PC-3 (cell line): ENCODE data around the gene IRF1. TPM values are rescaled to one million over a fixed set of nuclear protein-coding genes. Genes with fewer than 3 reads are reported as not detected.
A peak's percentile ranks its signal among the peaks of the same experiment; 100 is the strongest.

Source experiments
- ATAC-seq: fragments of 200-7000 bp; cut with Tn5 transposase; 2 replicates; pipeline ENCODE4 v1.9.1; 2020; ENCODE audit warnings: mild to moderate bottlenecking, moderate library complexity
- BruUV-seq: library from RNA; stranded (reverse); fragments of 400-500 nt; replicated peaks from 2 replicates; lab custom pipeline; 2021; lab: Mats Ljungman, UMichigan
- CTCF ChIA-PET: fragments of 300-600 bp; sonication (Branson Sonifier 250); formaldehyde crosslinking; loops from one replicate; lab custom pipeline; 2022; ENCODE audit warnings: antibody characterized with exemption; lab: Charles Lee
- POLR2A ChIA-PET: fragments of 300-600 bp; sonication (Branson Sonifier 250); formaldehyde crosslinking; loops from one replicate; lab custom pipeline; 2022; ENCODE audit warnings: antibody characterized with exemption; ENCODE audit not compliant: unreplicated experiment; lab: Charles Lee
- DNase-seq: peaks from one replicate; pipeline ENCODE4 v3.0.0-alpha.2; 2015
- H2AFZ ChIP-seq: fragments of 300-600 bp; sonication (generic); 2 replicates; pipeline ENCODE4 v1.6.0; 2016; ENCODE audit warnings: antibody characterized with exemption, low read length
- H3F3A ChIP-seq: fragments of 300-600 bp; sonication (generic); one replicate; pipeline ENCODE4 v1.6.0; 2017; ENCODE audit warnings: antibody characterized with exemption, low read length, control low read depth, mild to moderate bottlenecking; ENCODE audit not compliant: unreplicated experiment
- H3K27ac ChIP-seq: fragments of 300-600 bp; sonication (generic); 2 replicates; pipeline ENCODE4 v1.5.1; 2016; ENCODE audit warnings: mild to moderate bottlenecking, low read length
- H3K27me3 ChIP-seq: fragments of 300-600 bp; sonication (generic); 2 replicates; pipeline ENCODE4 v1.6.1; 2016; ENCODE audit warnings: low read length, mixed read lengths
- H3K36me3 ChIP-seq: fragments of 300-600 bp; sonication (generic); 2 replicates; pipeline ENCODE4 v1.6.1; 2016; ENCODE audit warnings: low read depth, mixed run types, low read length, mixed read lengths
- H3K4me1 ChIP-seq: fragments of 300-600 bp; sonication (generic); 2 replicates; pipeline ENCODE4 v1.5.1; 2016; ENCODE audit warnings: low read length; ENCODE audit not compliant: insufficient read depth
- H3K4me2 ChIP-seq: fragments of 300-600 bp; sonication (generic); 2 replicates; pipeline ENCODE4 v1.6.0; 2016; ENCODE audit warnings: low read length
- H3K4me3 ChIP-seq: fragments of 300-600 bp; sonication (generic); 2 replicates; pipeline ENCODE4 v1.5.1; 2016; ENCODE audit warnings: mild to moderate bottlenecking, low read length, mixed read lengths
- H3K79me2 ChIP-seq: fragments of 300-600 bp; sonication (generic); 2 replicates; pipeline ENCODE4 v1.6.1; 2017; ENCODE audit warnings: low read length, mixed read lengths
- H3K9ac ChIP-seq: fragments of 300-600 bp; sonication (generic); 2 replicates; pipeline ENCODE4 v1.6.0; 2016; ENCODE audit warnings: mild to moderate bottlenecking, low read length
- H3K9me2 ChIP-seq: fragments of 300-600 bp; sonication (generic); replicated peaks from 2 replicates; pipeline ENCODE4 v1.6.1; 2016; ENCODE audit warnings: mixed run types, low read length, mixed read lengths
- H3K9me3 ChIP-seq: fragments of 300-600 bp; sonication (generic); 2 replicates; pipeline ENCODE4 v1.6.1; 2016; ENCODE audit warnings: low read length, mixed read lengths
- H4K20me1 ChIP-seq: fragments of 300-600 bp; sonication (generic); 2 replicates; pipeline ENCODE4 v1.6.1; 2016; ENCODE audit warnings: low read length, mixed read lengths
- CTCF ChIP-seq: fragments of 300-600 bp; sonication (generic); conservative IDR thresholded peaks from 2 replicates; pipeline ENCODE4 v1.5.1; 2017; ENCODE audit warnings: antibody characterized with exemption, low read depth, mild to moderate bottlenecking, low read length
- EZH2 ChIP-seq: fragments of 300-600 bp; sonication (generic); IDR thresholded peaks from one replicate; pipeline ENCODE4 v1.6.1; 2017; ENCODE audit warnings: antibody characterized with exemption, mild to moderate bottlenecking, low read length; ENCODE audit not compliant: unreplicated experiment
- EZH2phosphoT487 ChIP-seq: fragments of 300-600 bp; sonication (generic); IDR thresholded peaks from 2 replicates; pipeline ENCODE4 v1.6.1; 2018; ENCODE audit warnings: mild to moderate bottlenecking, antibody characterized with exemption, low read length, borderline replicate concordance
- intact Hi-C: fragments of 100-400 bp; cut with micrococcal nuclease; formaldehyde crosslinking; loops from 2 replicates; pipeline ENCODE4 v1.9.0; 2023
- total RNA-seq: library from RNA; depleted of rRNA; stranded (reverse); fragments of >200 nt; gene quantifications from 2 replicates; pipeline ENCODE4 v1.2.3, GENCODE V29; 2014

The IRF1 gene
- total RNA-seq, 1 experiment from 2014 or later, result 21.1 TPM

DNA sequence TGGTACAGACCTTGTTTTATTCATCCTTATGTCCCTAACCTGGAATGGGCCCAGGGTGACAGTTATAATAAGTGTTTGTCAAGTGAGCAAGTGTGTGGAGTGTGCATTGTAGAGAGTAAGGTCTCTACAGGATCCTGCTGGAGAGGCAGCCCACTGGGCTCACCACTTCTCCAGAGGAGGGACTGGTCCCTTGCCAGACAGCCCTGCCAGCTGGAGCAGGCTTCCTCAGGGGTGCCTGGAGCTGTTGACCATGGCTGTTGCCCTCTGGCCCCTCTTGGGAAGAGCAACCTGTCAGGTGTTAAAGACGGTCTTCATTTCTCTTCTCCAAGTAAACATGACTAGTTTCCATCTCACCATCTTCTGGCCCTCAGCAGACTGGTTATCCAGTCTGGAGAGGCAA, 20.0 kb downstream of the IRF1 start:
- Histone ChIP-seq H3K9me3 (no peaks in the 10 kb centered on the region), H3K36me3 (no peaks in the 10 kb centered on the region), H4K20me1 (no peaks in the 10 kb centered on the region), H2AFZ (no peak overlapping the region), H3K4me3 (no peak overlapping the region), H3K79me2 (no peaks in the 10 kb centered on the region), H3K27ac (no peak overlapping the region), H3K9ac (no peak overlapping the region), H3K4me1 (no peaks in the 10 kb centered on the region; the same call in 1 of the 2 replicates), H3K27me3 (no peaks in the 10 kb centered on the region), H3K4me2 (no peak overlapping the region), H3F3A (no peaks in the 10 kb centered on the region), H3K9me2 (no peaks in the 10 kb centered on the region)
- ChIA-PET CTCF (no interaction called here), POLR2A (no interaction called here)
- TF ChIP-seq EZH2phosphoT487, result no peak
- TF ChIP-seq CTCF, result no peak
- TF ChIP-seq EZH2, result no peak
- intact Hi-C loops, result no loop called here
- no peak for ATAC-seq
- no peak for DNase-seq
- BruUV-seq, result no TSS peak

GRCh38 chr5:132470010-132470392, 20.6 kb downstream of the IRF1 start:
- H3K9ac ChIP-seq, result no peak overlapping the region
- H3K9me2 ChIP-seq, result no peaks in the 10 kb centered on the region
- intact Hi-C loops, result no loop called here
- no peak for TF ChIP-seq CTCF
- ChIA-PET POLR2A (interaction anchor here (0.7 kb wide), 1 partner anchor 8 kb away, joined by 3 read pairs; no protein-coding TSS in a partner anchor), CTCF (no interaction called here)
- no peaks in the 10 kb centered on the region for H3F3A ChIP-seq
- no TSS peak for BruUV-seq
- H3K4me2 ChIP-seq, result no peak overlapping the region
- H3K27ac ChIP-seq, result no peak overlapping the region
- no peak overlapping the region for H2AFZ ChIP-seq
- H3K4me3 ChIP-seq, result no peak overlapping the region
- H3K4me1 ChIP-seq, result no peaks in the 10 kb centered on the region; the same call in 1 of the 2 replicates
- H3K27me3 ChIP-seq, result no peaks in the 10 kb centered on the region
- H3K9me3 ChIP-seq, result no peaks in the 10 kb centered on the region
- no peaks in the 10 kb centered on the region for H3K36me3 ChIP-seq
- ATAC-seq, result no peak
- no peak for DNase-seq
- no peaks in the 10 kb centered on the region for H4K20me1 ChIP-seq
- H3K79me2 ChIP-seq, result no peaks in the 10 kb centered on the region

DNA sequence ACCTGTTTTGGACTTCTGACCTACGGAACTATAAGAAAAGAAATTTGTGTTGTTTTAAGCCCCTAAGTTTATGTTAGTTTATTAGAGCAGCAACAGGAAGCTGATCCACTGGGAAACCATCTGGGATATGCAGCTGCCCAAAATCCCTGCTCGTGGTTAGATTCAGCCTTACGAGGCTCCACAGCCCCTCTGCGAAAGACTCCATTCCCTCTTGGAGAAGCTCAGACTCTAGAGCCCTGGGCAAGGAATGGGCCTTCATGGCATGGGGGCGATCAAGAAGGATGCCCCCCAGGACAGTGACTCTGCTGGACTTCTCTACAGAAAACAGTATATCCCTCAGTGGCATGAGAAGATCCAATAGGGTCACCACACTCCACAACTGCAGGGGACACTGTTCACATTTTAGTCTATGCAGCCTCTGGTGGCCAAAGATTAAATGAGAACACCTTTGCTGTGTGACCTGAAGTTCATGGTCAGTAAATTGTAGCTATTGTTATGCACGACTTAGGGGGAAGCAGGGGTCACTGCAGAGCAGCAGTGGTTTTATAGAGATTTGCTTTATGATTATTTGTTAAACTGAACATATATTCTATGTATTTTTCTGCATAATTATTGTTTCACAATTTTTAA, 21.1 kb downstream of the IRF1 start:
- intact Hi-C loops, result loop anchor here (10.0 kb wide), 1 partner anchor 455 kb away; the partner anchor contains the start of gene ACSL6
- H3K79me2 ChIP-seq, result no peaks in the 10 kb centered on the region
- ATAC-seq (no peak), DNase-seq (no peak)
- no peak overlapping the region for H3K4me2 ChIP-seq
- no peak overlapping the region for H3K9ac ChIP-seq
- no peak overlapping the region for H3K27ac ChIP-seq
- no peaks in the 10 kb centered on the region for H4K20me1 ChIP-seq
- no peak overlapping the region for H3K4me3 ChIP-seq
- H3K9me3 ChIP-seq, result no peaks in the 10 kb centered on the region
- no peaks in the 10 kb centered on the region for H3K9me2 ChIP-seq
- H3F3A ChIP-seq, result no peaks in the 10 kb centered on the region
- H3K27me3 ChIP-seq, result no peaks in the 10 kb centered on the region
- H2AFZ ChIP-seq, result no peak overlapping the region
- no peak for TF ChIP-seq EZH2
- peak; percentile 31 for TF ChIP-seq CTCF
- CTCF ChIA-PET, result no interaction called here
- POLR2A ChIA-PET, result interaction anchor here (0.7 kb wide), 1 partner anchor 9 kb away, joined by 3 read pairs; no protein-coding TSS in a partner anchor
- no peaks in the 10 kb centered on the region; the same call in 1 of the 2 replicates for H3K4me1 ChIP-seq
- no peaks in the 10 kb centered on the region for H3K36me3 ChIP-seq
- no TSS peak for BruUV-seq
